GM10266 (cell line): ENCODE results near the gene PTRHD1.

Experiments used
- DNase-seq: peaks from one replicate; pipeline ENCODE4 v3.0.0; 2012; ENCODE audit errors: extremely low spot score
- CTCF ChIP-seq: IDR thresholded peaks from 2 replicates; pipeline ENCODE4 v1.5.1; 2012; ENCODE audit warnings: mild to moderate bottlenecking, low read depth; ENCODE audit not compliant: control insufficient read depth, insufficient read depth; ENCODE audit errors: missing control alignments

Gene PTRHD1

GRCh38 chr2:24745825-24746224 lies 47.4 kb downstream of the PTRHD1 start:
- TF ChIP-seq CTCF = no peak
- no peak for DNase-seq

GRCh38 chr2:24744356-24744755 lies 48.8 kb downstream of the PTRHD1 start:
- DNase-seq = no peak
- TF ChIP-seq CTCF = no peak

GRCh38 chr2:24743924-24744323 lies 49.3 kb downstream of the PTRHD1 start:
- TF ChIP-seq CTCF = no peak
- no peak for DNase-seq

- no peak for TF ChIP-seq CTCF
- no peak for DNase-seq
These were observed 50.5 kb downstream of the PTRHD1 start for GRCh38 chr2:24742730-24743129.

GRCh38 chr2:24740142-24740541 lies 53.0 kb downstream of the PTRHD1 start:
- no peak for DNase-seq
- no peak for TF ChIP-seq CTCF
